HepG2 (cell line): Measurements from ENCODE around the gene TRIO. TPM values are rescaled to one million over a fixed set of nuclear protein-coding genes. Genes with fewer than 3 reads are reported as not detected.
A peak's percentile ranks its signal among the peaks of the same experiment; 100 is the strongest.

Experiments
- CCAR2 ChIP-seq: fragments of 200-400 bp; formaldehyde crosslinking; optimal IDR thresholded peaks from 2 replicates; pipeline ENCODE3; 2018; ENCODE audit warnings: low read depth, mild to moderate bottlenecking, low read length, moderate library complexity
- JARID2 ChIP-seq: sonication (generic); formaldehyde crosslinking; IDR thresholded peaks from 2 replicates; pipeline ENCODE4 v1.8.1; 2023; ENCODE audit warnings: missing genetic modification reagents, inconsistent platforms; ENCODE audit not compliant: insufficient replicate concordance
- MAFF ChIP-seq: IDR thresholded peaks from 2 replicates; pipeline ENCODE4 v1.6.1; 2011; ENCODE audit warnings: low read depth, low read length, improper control_type of control experiment
- MYNN ChIP-seq: sonication (generic); formaldehyde crosslinking; IDR thresholded peaks from 2 replicates; pipeline ENCODE4 v1.4.0; 2020; ENCODE audit warnings: mild to moderate bottlenecking, low read depth, missing genetic modification reagents
- NFIB ChIP-seq: sonication (generic); formaldehyde crosslinking; IDR thresholded peaks from 2 replicates; pipeline ENCODE4 v1.9.0; 2021; ENCODE audit warnings: missing genetic modification reagents, mild to moderate bottlenecking, borderline replicate concordance
- RAD21 ChIP-seq: fragments of 450-650 bp; formaldehyde crosslinking; IDR thresholded peaks from 2 replicates; pipeline ENCODE4 v1.5.0; 2020; ENCODE audit warnings: mild to moderate bottlenecking
- RXRB ChIP-seq: IDR thresholded peaks from 2 replicates; pipeline ENCODE4 v1.6.1; 2016; ENCODE audit warnings: borderline replicate concordance, missing genetic modification reagents, missing compliant biosample characterization
- SIX1 ChIP-seq: sonication (generic); formaldehyde crosslinking; IDR thresholded peaks from 2 replicates; pipeline ENCODE4 v1.4.0; 2020; ENCODE audit warnings: missing genetic modification reagents, borderline replicate concordance
- STAG1 ChIP-seq: sonication (generic); formaldehyde crosslinking; IDR thresholded peaks from 2 replicates; pipeline ENCODE4 v1.4.0; 2020; ENCODE audit warnings: missing genetic modification reagents
- ZKSCAN1 ChIP-seq: fragments of 150-350 bp; IDR thresholded peaks from 2 replicates; pipeline ENCODE4 v1.6.1; 2014; ENCODE audit warnings: low read length
- ZNF292 ChIP-seq: sonication (generic); formaldehyde crosslinking; IDR thresholded peaks from 2 replicates; pipeline ENCODE4 v1.8.1; 2022; ENCODE audit warnings: mild to moderate bottlenecking, low read depth, missing genetic modification reagents, borderline replicate concordance
- ZNF605 ChIP-seq: sonication (generic); formaldehyde crosslinking; IDR thresholded peaks from 2 replicates; pipeline ENCODE4 v1.8.0; 2022; ENCODE audit warnings: mild to moderate bottlenecking, missing genetic modification reagents
- polyA plus RNA-seq, 8 experiments: library from polyadenylated mRNA; depleted of rRNA in 3 of 8; stranded (reverse) in 7 of 8; unstranded in 1 of 8; fragments of >200 nt; fragmentation: Illumina TruSeq in 4 of 8; extraction: Trizol in 4 of 8; gene quantifications; 2 replicates each; pipeline versions ENCODE4 v1.2.1 to v1.2.3, GENCODE V29; 2011 to 2016; ENCODE audit warnings: low read depth in 4 of 8, missing spikeins in 1 of 8, mixed read lengths in 1 of 8; ENCODE audit not compliant: insufficient read depth in 1 of 8
- total RNA-seq, 5 experiments: library from RNA; depleted of rRNA; stranded (reverse); fragments of >200 nt; fragmentation: Illumina TruSeq; extraction: Trizol; gene quantifications; 2 replicates each; pipeline ENCODE4 v1.2.3, GENCODE V29; 2016; ENCODE audit warnings: low read depth in 1 of 5
- TF ChIP-seq, protein P1 (sequence below): sonication (generic); formaldehyde crosslinking; IDR thresholded peaks from 2 replicates; pipeline ENCODE4 v1.5.0; 2020; ENCODE audit warnings: mild to moderate bottlenecking, missing genetic modification reagents, moderate library complexity
- TF ChIP-seq, protein P2 (sequence below): sonication (generic); formaldehyde crosslinking; IDR thresholded peaks from 2 replicates; pipeline ENCODE4 v1.5.0; 2020; ENCODE audit warnings: missing genetic modification reagents, mild to moderate bottlenecking, borderline replicate concordance
- TF ChIP-seq, protein P3 (sequence below): IDR thresholded peaks from 2 replicates; pipeline ENCODE4 v1.4.0; 2020; ENCODE audit warnings: mild to moderate bottlenecking, missing genetic modification reagents
- TF ChIP-seq, protein P4 (sequence below): sonication (generic); formaldehyde crosslinking; IDR thresholded peaks from 2 replicates; pipeline ENCODE4 v1.4.0; 2020; ENCODE audit warnings: missing genetic modification reagents, mild to moderate bottlenecking, borderline replicate concordance
- TF ChIP-seq, protein P5 (sequence below), 2 experiments: fragments of 450-650 bp in 1 of 2; sonication (generic) in 1 of 2; formaldehyde crosslinking; IDR thresholded peaks; 2 replicates each; pipeline versions ENCODE4 v1.5.0 to v1.8.0; 2020 to 2022; ENCODE audit warnings: mild to moderate bottlenecking in 1 of 2, missing genetic modification reagents in 1 of 2

The TRIO gene
- total and polyA plus RNA-seq, 2 of the 13 experiments (the other 11 are each of a cell fraction or from before 2014, with no cell fraction given) = 45.2 to 45.9 TPM

DNA sequence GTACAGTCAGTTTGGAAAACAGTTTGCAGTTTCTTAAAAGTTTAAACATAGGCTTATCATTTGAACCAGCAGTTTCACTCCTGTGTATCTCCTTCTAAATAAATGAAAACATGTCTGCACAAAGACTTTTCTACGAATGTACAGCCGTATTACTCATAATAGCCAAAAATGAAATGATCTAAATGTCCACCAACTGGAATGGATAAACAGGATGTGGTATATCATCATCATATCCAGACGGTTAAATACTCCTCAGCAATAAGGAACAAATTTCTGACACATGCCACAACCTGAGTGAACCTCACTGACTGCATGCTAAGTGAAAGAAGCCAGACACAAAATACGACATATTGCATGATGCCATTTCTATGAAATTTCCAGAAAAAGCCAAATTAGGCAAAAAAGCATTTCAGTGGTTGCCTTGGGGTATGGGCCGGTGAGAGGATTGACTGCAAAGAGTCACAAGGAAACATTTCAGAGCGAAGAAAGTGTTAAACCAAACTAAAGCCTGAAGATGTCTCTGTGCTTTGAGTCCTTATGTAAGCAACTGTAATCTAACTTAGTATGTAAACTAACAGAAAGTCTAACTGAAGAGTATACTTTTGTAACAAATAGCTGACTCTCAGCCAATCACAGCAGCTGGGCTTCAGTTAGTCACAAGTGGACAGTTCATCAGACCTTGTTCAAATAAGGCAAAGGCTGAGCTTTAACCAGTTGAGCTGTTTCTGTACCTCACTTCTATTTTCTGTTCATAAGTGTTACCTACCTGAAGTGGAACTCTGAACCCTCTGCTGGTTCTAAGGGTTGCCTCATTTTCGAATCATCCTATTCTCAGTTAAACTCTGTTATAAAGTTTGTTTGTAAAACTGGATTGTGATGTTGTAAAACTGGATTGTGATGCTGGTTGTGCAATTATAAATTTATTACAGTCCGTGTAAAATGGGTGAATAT is 65.2 kb downstream of the TRIO start (continued):
- TF ChIP-seq ZKSCAN1 (no peak), JARID2 (CRISPR knock-in tag) (no peak), ZNF292 (CRISPR knock-in tag) (peak; percentile 82), CCAR2 (no peak), MAFF (peak; percentile 66; the same call in 1 of the 2 replicates), ZNF605 (0 out of 2 replicates have a peak, but pooled peaks have one; percentile 21), NFIB (CRISPR knock-in tag) (no peak), RAD21 (CRISPR knock-in tag) (no peak), MYNN (CRISPR knock-in tag) (no peak), SIX1 (CRISPR knock-in tag) (0 out of 2 replicates have a peak, but pooled peaks have one; percentile 44), RXRB (CRISPR knock-in tag) (no peak; the same call in 1 of the 2 replicates), STAG1 (CRISPR knock-in tag) (peak; percentile 43)
- TF ChIP-seq, protein P1, sequence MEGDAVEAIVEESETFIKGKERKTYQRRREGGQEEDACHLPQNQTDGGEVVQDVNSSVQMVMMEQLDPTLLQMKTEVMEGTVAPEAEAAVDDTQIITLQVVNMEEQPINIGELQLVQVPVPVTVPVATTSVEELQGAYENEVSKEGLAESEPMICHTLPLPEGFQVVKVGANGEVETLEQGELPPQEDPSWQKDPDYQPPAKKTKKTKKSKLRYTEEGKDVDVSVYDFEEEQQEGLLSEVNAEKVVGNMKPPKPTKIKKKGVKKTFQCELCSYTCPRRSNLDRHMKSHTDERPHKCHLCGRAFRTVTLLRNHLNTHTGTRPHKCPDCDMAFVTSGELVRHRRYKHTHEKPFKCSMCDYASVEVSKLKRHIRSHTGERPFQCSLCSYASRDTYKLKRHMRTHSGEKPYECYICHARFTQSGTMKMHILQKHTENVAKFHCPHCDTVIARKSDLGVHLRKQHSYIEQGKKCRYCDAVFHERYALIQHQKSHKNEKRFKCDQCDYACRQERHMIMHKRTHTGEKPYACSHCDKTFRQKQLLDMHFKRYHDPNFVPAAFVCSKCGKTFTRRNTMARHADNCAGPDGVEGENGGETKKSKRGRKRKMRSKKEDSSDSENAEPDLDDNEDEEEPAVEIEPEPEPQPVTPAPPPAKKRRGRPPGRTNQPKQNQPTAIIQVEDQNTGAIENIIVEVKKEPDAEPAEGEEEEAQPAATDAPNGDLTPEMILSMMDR (CRISPR knock-in tag) = peak; percentile 50
- TF ChIP-seq, protein P2, sequence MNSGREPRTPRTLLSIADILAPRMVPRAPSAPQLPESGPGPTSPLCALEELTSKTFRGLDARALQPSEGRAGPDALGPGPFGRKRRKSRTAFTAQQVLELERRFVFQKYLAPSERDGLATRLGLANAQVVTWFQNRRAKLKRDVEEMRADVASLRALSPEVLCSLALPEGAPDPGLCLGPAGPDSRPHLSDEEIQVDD (CRISPR knock-in tag) = no peak
- TF ChIP-seq, protein P3, sequence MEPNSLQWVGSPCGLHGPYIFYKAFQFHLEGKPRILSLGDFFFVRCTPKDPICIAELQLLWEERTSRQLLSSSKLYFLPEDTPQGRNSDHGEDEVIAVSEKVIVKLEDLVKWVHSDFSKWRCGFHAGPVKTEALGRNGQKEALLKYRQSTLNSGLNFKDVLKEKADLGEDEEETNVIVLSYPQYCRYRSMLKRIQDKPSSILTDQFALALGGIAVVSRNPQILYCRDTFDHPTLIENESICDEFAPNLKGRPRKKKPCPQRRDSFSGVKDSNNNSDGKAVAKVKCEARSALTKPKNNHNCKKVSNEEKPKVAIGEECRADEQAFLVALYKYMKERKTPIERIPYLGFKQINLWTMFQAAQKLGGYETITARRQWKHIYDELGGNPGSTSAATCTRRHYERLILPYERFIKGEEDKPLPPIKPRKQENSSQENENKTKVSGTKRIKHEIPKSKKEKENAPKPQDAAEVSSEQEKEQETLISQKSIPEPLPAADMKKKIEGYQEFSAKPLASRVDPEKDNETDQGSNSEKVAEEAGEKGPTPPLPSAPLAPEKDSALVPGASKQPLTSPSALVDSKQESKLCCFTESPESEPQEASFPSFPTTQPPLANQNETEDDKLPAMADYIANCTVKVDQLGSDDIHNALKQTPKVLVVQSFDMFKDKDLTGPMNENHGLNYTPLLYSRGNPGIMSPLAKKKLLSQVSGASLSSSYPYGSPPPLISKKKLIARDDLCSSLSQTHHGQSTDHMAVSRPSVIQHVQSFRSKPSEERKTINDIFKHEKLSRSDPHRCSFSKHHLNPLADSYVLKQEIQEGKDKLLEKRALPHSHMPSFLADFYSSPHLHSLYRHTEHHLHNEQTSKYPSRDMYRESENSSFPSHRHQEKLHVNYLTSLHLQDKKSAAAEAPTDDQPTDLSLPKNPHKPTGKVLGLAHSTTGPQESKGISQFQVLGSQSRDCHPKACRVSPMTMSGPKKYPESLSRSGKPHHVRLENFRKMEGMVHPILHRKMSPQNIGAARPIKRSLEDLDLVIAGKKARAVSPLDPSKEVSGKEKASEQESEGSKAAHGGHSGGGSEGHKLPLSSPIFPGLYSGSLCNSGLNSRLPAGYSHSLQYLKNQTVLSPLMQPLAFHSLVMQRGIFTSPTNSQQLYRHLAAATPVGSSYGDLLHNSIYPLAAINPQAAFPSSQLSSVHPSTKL = peak; percentile 82; the same call in 1 of the 2 replicates
- TF ChIP-seq, protein P4, sequence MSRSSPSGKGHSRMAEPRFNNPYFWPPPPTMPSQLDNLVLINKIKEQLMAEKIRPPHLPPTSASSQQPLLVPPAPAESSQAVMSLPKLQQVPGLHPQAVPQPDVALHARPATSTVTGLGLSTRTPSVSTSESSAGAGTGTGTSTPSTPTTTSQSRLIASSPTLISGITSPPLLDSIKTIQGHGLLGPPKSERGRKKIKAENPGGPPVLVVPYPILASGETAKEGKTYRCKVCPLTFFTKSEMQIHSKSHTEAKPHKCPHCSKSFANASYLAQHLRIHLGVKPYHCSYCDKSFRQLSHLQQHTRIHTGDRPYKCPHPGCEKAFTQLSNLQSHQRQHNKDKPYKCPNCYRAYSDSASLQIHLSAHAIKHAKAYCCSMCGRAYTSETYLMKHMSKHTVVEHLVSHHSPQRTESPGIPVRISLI (CRISPR knock-in tag) = no peak
- TF ChIP-seq, protein P5, sequence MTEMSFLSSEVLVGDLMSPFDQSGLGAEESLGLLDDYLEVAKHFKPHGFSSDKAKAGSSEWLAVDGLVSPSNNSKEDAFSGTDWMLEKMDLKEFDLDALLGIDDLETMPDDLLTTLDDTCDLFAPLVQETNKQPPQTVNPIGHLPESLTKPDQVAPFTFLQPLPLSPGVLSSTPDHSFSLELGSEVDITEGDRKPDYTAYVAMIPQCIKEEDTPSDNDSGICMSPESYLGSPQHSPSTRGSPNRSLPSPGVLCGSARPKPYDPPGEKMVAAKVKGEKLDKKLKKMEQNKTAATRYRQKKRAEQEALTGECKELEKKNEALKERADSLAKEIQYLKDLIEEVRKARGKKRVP (CRISPR knock-in tag; IDR thresholded peaks at IDR 0.05) = peak in 1 of 2 experiments; percentile 42; a peak in 1 of 4 replicates
